Mesenchymal stem cell (in vitro differentiated cells and primary cell): Measurements from ENCODE around the gene ABHD8.

Source experiments
- DNase-seq: peaks from one replicate; pipeline ENCODE4 v3.0.0-alpha.2; 2013
- H2AFZ ChIP-seq: one replicate; pipeline ENCODE4 v1.6.1; 2013; ENCODE audit warnings: low read depth, mild to moderate bottlenecking, control low read depth, inconsistent platforms, low read length, moderate library complexity
- H2AK5ac ChIP-seq: 2 replicates; pipeline ENCODE4 v1.6.1; 2013; ENCODE audit warnings: low read length, moderate library complexity, mild to moderate bottlenecking, inconsistent platforms; ENCODE audit not compliant: severe bottlenecking
- H2BK120ac ChIP-seq: one replicate; pipeline ENCODE4 v1.6.1; 2013; ENCODE audit warnings: low read depth, mild to moderate bottlenecking, inconsistent platforms, low read length, moderate library complexity
- H2BK12ac ChIP-seq, 2 experiments: one replicate each; pipeline ENCODE4 v1.6.1; 2013; ENCODE audit warnings: inconsistent platforms in 2 of 2, low read length in 2 of 2, mild to moderate bottlenecking in 2 of 2, moderate library complexity in 2 of 2, control low read depth in 1 of 2
- H2BK15ac ChIP-seq: one replicate; pipeline ENCODE4 v1.6.1; 2013; ENCODE audit warnings: mild to moderate bottlenecking, low read depth, inconsistent platforms; ENCODE audit not compliant: poor library complexity, severe bottlenecking
- H2BK5ac ChIP-seq: 2 replicates; pipeline ENCODE4 v1.6.1; 2013; ENCODE audit warnings: low read depth, mild to moderate bottlenecking, low read length, control low read depth, inconsistent platforms; ENCODE audit not compliant: poor library complexity, severe bottlenecking
- H3K14ac ChIP-seq, 2 experiments: one replicate each; pipeline ENCODE4 v1.6.1; 2013; ENCODE audit warnings: inconsistent platforms in 2 of 2, low read length in 2 of 2, control low read depth in 1 of 2, mild to moderate bottlenecking in 1 of 2, moderate library complexity in 1 of 2
- H3K18ac ChIP-seq, 2 experiments: one replicate each; pipeline ENCODE4 v1.6.1; 2013; ENCODE audit warnings: inconsistent platforms in 2 of 2, low read length in 2 of 2, control low read depth in 1 of 2, low read depth in 1 of 2, mild to moderate bottlenecking in 1 of 2
- H3K23ac ChIP-seq, 2 experiments: one replicate each; pipeline ENCODE4 v1.6.1; 2013; ENCODE audit warnings: inconsistent platforms in 2 of 2, low read length in 2 of 2, mild to moderate bottlenecking in 2 of 2, moderate library complexity in 2 of 2, control low read depth in 1 of 2
- H3K27ac ChIP-seq: 2 replicates; pipeline ENCODE4 v1.5.1; 2013; ENCODE audit warnings: mild to moderate bottlenecking, moderate library complexity, low read length, control low read depth, inconsistent platforms; ENCODE audit not compliant: poor library complexity, severe bottlenecking
- H3K27me3 ChIP-seq, 2 experiments: 2 replicates each; pipeline versions ENCODE4 v1.6.1 to v1.7.0; 2013; ENCODE audit warnings: low read length in 2 of 2, mild to moderate bottlenecking in 2 of 2, moderate library complexity in 2 of 2, control low read depth in 1 of 2, inconsistent platforms in 1 of 2; ENCODE audit not compliant: control insufficient read depth in 1 of 2, insufficient read depth in 1 of 2
- H3K36me3 ChIP-seq, 2 experiments: 2 replicates each; pipeline versions ENCODE4 v1.6.1 to v1.7.0; 2013; ENCODE audit warnings: low read length in 2 of 2, control low read depth in 1 of 2, inconsistent platforms in 1 of 2, low read depth in 1 of 2, mild to moderate bottlenecking in 1 of 2; ENCODE audit not compliant: insufficient read depth in 2 of 2, control insufficient read depth in 1 of 2
- H3K4ac ChIP-seq, 2 experiments: one replicate each; pipeline ENCODE4 v1.6.1; 2013; ENCODE audit warnings: inconsistent platforms in 2 of 2, low read length in 2 of 2, mild to moderate bottlenecking in 2 of 2, moderate library complexity in 2 of 2, control low read depth in 1 of 2, low read depth in 1 of 2
- H3K4me1 ChIP-seq: 2 replicates; pipeline ENCODE4 v1.6.1; 2013; ENCODE audit warnings: low read depth, low read length, control low read depth; ENCODE audit not compliant: control insufficient read depth, insufficient read depth
- H3K4me2 ChIP-seq: 2 replicates; pipeline ENCODE4 v1.6.1; 2013; ENCODE audit warnings: low read length, mild to moderate bottlenecking, inconsistent platforms; ENCODE audit not compliant: poor library complexity, severe bottlenecking
- H3K4me3 ChIP-seq, 2 experiments: 2 replicates each; pipeline versions ENCODE4 v1.5.1 to v1.7.0; 2013; ENCODE audit warnings: low read length in 2 of 2, mild to moderate bottlenecking in 2 of 2, control low read depth in 1 of 2, low read depth in 1 of 2; ENCODE audit not compliant: insufficient read depth in 1 of 2
- H3K79me1 ChIP-seq: replicated peaks from 2 replicates; pipeline ENCODE4 v1.6.1; 2013; ENCODE audit warnings: mild to moderate bottlenecking, control low read depth, low read length, inconsistent platforms; ENCODE audit not compliant: poor library complexity, severe bottlenecking
- H3K9ac ChIP-seq: 2 replicates; pipeline ENCODE4 v1.7.0; 2013; ENCODE audit warnings: mild to moderate bottlenecking, low read length, moderate library complexity
- H3K9me3 ChIP-seq: 2 replicates; pipeline ENCODE4 v1.7.0; 2013; ENCODE audit warnings: mild to moderate bottlenecking, low read length; ENCODE audit not compliant: control insufficient read depth
- H4K8ac ChIP-seq: one replicate; pipeline ENCODE4 v1.6.1; 2013; ENCODE audit warnings: inconsistent platforms, mild to moderate bottlenecking, low read length, moderate library complexity
- H4K91ac ChIP-seq: one replicate; pipeline ENCODE4 v1.6.1; 2013; ENCODE audit warnings: mild to moderate bottlenecking, low read length, inconsistent platforms
- WGBS: methylation state at CpG from one replicate; pipeline ENCODE4 v1.1.7; 2013; ENCODE audit warnings: mixed read lengths; 5-methylcytosine and 5-hydroxymethylcytosine counted together

Gene ABHD8

DNA sequence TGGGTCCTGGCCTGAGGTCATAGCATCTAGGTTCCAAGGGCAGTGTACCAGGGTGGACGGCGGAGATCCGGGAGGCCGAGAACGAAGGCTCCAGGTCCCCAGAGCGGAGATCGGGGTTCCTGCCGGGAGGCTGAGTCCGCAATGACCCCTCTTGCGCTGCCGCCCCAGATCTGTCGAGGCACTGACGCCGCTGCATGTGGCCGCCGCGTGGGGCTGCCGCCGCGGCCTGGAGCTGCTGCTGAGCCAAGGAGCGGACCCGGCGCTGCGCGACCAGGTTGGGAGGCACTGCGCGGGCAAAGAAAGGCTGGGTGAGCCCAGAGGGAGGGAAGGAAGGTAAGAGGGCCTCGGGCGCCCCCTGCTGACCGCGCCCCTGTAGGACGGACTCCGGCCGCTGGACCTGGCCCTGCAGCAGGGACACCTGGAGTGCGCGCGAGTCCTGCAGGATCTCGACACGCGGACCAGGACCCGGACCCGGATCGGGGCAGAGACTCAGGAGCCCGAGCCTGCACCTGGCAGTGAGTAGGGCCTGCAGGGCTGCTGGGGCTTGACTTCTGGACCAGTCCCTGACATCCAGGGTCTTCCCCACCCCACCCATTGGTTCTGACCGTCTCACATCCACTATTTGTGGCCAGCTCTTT lies 20.6 kb downstream of the ABHD8 start:
- H2AK5ac ChIP-seq = no peak overlapping the region
- peak overlapping the region in 1 of 2 experiments; percentile 5 for H2BK12ac ChIP-seq
- peaks cover 14 to 31% of the 10 kb centered on the region in 2 experiments for H3K36me3 ChIP-seq
- H3K27me3 ChIP-seq = peaks cover 0 to 4% of the 10 kb centered on the region in 2 experiments
- H3K4me2 ChIP-seq = no peak overlapping the region
- H3K18ac ChIP-seq = no peak overlapping the region
- H3K4ac ChIP-seq = no peak overlapping the region
- peaks cover 6% of the 10 kb centered on the region for H3K4me1 ChIP-seq
- peak overlapping the region; percentile 80 for H4K91ac ChIP-seq
- H3K27ac ChIP-seq = no peak overlapping the region
- WGBS = 29% methylated on average over 45 of the region's 45 CpGs
- no peak overlapping the region for H2BK120ac ChIP-seq
- H3K9ac ChIP-seq = peak overlapping the region; percentile 43
- no peak overlapping the region for H3K14ac ChIP-seq
- no peaks in the 10 kb centered on the region for H3K9me3 ChIP-seq
- H2BK5ac ChIP-seq = no peak overlapping the region
- H3K4me3 ChIP-seq = peak overlapping the region in 1 of 2 experiments; percentile 74
- no peak overlapping the region for H2BK15ac ChIP-seq
- peak overlapping the region; percentile 52 for H4K8ac ChIP-seq
- peak; percentile 69 for DNase-seq
- H2AFZ ChIP-seq = no peak overlapping the region
- no peak overlapping the region for H3K23ac ChIP-seq
- H3K79me1 ChIP-seq = no peaks in the 10 kb centered on the region

GRCh38 chr19:17281391-17282304 lies 21.6 kb downstream of the ABHD8 start, which contains the start of gene ANKLE1:
Gene ANKLE1 (plus strand): TSS chr19:17281901. CDS start chr19:17281921, 20 bp downstream.
- Histone ChIP-seq H3K27ac (no peak within 1 kb of the TSS), H3K18ac (no peak within 1 kb of the TSS), H3K4ac (no peak within 1 kb of the TSS), H3K36me3 (peaks cover 22 to 40% of the 10 kb centered on the region in 2 experiments), H3K27me3 (peaks cover 0 to 4% of the 10 kb centered on the region in 2 experiments), H3K9ac (peak within 1 kb of the TSS; percentile 43), H2AK5ac (no peak within 1 kb of the TSS), H2AFZ (no peak within 1 kb of the TSS), H3K9me3 (no peaks in the 10 kb centered on the region), H4K91ac (peak within 1 kb of the TSS; percentile 80), H3K14ac (no peak within 1 kb of the TSS), H2BK5ac (no peak within 1 kb of the TSS), H3K4me1 (peaks cover 6% of the 10 kb centered on the region), H3K79me1 (peaks cover 3% of the 10 kb centered on the region), H4K8ac (peak within 1 kb of the TSS; percentile 52), H3K4me2 (no peak within 1 kb of the TSS), H2BK120ac (no peak within 1 kb of the TSS), H2BK15ac (peak within 1 kb of the TSS; percentile 48), H2BK12ac (peak within 1 kb of the TSS in 1 of 2 experiments; percentile 23), H3K23ac (no peak within 1 kb of the TSS), H3K4me3 (peak within 1 kb of the TSS in 1 of 2 experiments; percentile 74)
- WGBS = 80% methylated on average over 74 of the region's 75 CpGs
- no peak for DNase-seq

- H2BK120ac ChIP-seq = no peak overlapping the region
- H2BK15ac ChIP-seq = no peak overlapping the region
- no peak overlapping the region for H4K8ac ChIP-seq
- no peak overlapping the region for H2BK12ac ChIP-seq
- no peak overlapping the region for H3K4me2 ChIP-seq
- no peak overlapping the region for H3K14ac ChIP-seq
- H3K4me3 ChIP-seq = no peak overlapping the region
- 100% methylated on average over 1 of the region's 3 CpGs for WGBS
- H3K27me3 ChIP-seq = peaks cover 0 to 4% of the 10 kb centered on the region in 2 experiments
- H3K27ac ChIP-seq = no peak overlapping the region
- H3K4ac ChIP-seq = no peak overlapping the region
- no peak overlapping the region for H4K91ac ChIP-seq
- H3K36me3 ChIP-seq = peaks cover 40 to 62% of the 10 kb centered on the region in 2 experiments
- DNase-seq = no peak
- H3K4me1 ChIP-seq = peaks cover 6% of the 10 kb centered on the region
- H3K9ac ChIP-seq = no peak overlapping the region
- no peak overlapping the region for H2AK5ac ChIP-seq
- H3K79me1 ChIP-seq = peaks cover 5% of the 10 kb centered on the region
- no peak overlapping the region for H3K23ac ChIP-seq
- no peak overlapping the region for H3K18ac ChIP-seq
- no peak overlapping the region for H2AFZ ChIP-seq
- no peak overlapping the region for H2BK5ac ChIP-seq
- H3K9me3 ChIP-seq = no peaks in the 10 kb centered on the region
These were observed 23.8 kb downstream of the ABHD8 start for GRCh38 chr19:17279436-17279835.
